ENCODE measurements around the gene FANCM. TPM values are rescaled to one million over a fixed set of nuclear protein-coding genes. Genes with fewer than 3 reads are reported as not detected.

The FANCM gene
- polyA plus RNA-seq, 1 experiment: 1.9 TPM

- DNase-seq (ENCODE audit: low read depth): no peak
- POLR2A ChIA-PET: no interaction called here
- TF ChIP-seq CTCF (IDR thresholded peaks at IDR 0.05; ENCODE audit: insufficient read depth, low read depth, low read length): no peak
- CTCF ChIA-PET: no interaction called here
- H3K27me3 ChIP-seq (ENCODE audit: control insufficient read depth, insufficient read depth, low read length): no peaks in the 10 kb centered on the region
- H3K4me3 ChIP-seq (ENCODE audit: low read depth, low read length): no peak overlapping the region
- H3K36me3 ChIP-seq (ENCODE audit: control insufficient read depth, insufficient read depth, low read length): no peaks in the 10 kb centered on the region
These were observed 20.3 kb downstream of the FANCM start for GRCh38 chr14:45156067-45156466.

- Histone ChIP-seq H3K4me3 (ENCODE audit: low read depth, low read length) (no peak overlapping the region), H3K36me3 (ENCODE audit: control insufficient read depth, insufficient read depth, low read length) (no peaks in the 10 kb centered on the region), H3K27me3 (ENCODE audit: control insufficient read depth, insufficient read depth, low read length) (no peaks in the 10 kb centered on the region)
- TF ChIP-seq CTCF (IDR thresholded peaks at IDR 0.05; ENCODE audit: insufficient read depth, low read depth, low read length): no peak
- DNase-seq (ENCODE audit: low read depth): no peak
- ChIA-PET CTCF (interaction anchor here (0.9 kb wide), 1 partner anchor 18 kb away, joined by 3 read pairs; no protein-coding TSS in a partner anchor), POLR2A (no interaction called here)
These were observed 34.2 kb downstream of the FANCM start for GRCh38 chr14:45169906-45170305.

DNA sequence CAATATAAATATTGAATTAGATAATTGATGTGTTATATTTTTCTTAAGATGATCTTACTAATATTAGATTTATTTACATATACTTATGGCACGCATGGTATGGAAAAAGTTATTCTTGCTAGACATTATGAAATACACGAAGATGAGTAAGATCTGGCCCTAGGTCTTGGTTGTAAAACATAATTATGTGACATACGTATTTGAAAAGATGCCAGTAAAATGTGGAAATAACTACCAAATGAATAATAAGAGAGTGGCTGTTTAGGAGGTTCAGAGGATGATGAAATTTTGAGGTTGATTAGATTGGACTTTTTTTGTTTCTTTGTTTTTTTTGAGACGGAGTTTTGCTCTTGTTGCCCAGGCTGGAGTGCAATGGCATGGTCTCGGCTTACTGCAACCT, 41.3 kb downstream of the FANCM start:
- H3K36me3 ChIP-seq (ENCODE audit: control insufficient read depth, insufficient read depth, low read length): no peaks in the 10 kb centered on the region
- H3K27me3 ChIP-seq (ENCODE audit: control insufficient read depth, insufficient read depth, low read length): no peaks in the 10 kb centered on the region
- H3K4me3 ChIP-seq (ENCODE audit: low read depth, low read length): no peak overlapping the region
- no peak for DNase-seq (ENCODE audit: low read depth)
- POLR2A ChIA-PET: no interaction called here
- TF ChIP-seq CTCF (IDR thresholded peaks at IDR 0.05; ENCODE audit: insufficient read depth, low read depth, low read length): no peak
- CTCF ChIA-PET: no interaction called here

DNA sequence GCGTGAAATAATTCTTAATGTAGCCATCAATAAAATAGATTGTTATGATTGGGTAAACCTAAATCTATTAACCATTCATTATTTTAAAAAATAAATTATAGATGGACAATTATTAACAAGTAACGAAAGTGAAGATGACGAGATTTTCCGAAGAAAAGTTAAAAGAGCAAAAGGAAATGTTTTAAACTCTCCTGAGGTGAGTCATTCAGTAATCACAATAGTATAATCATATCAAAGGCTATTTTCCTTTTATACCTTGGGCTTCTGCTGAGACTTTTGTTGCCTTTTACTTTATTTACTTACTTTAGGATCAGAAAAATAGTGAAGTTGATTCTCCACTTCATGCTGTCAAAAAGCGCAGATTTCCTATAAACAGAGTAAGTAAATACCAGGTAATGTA, 45.6 kb downstream of the FANCM start:
- Histone ChIP-seq H3K4me3 (ENCODE audit: low read depth, low read length) (no peak overlapping the region), H3K36me3 (ENCODE audit: control insufficient read depth, insufficient read depth, low read length) (no peaks in the 10 kb centered on the region), H3K27me3 (ENCODE audit: control insufficient read depth, insufficient read depth, low read length) (no peaks in the 10 kb centered on the region)
- no peak for TF ChIP-seq CTCF (IDR thresholded peaks at IDR 0.05; ENCODE audit: insufficient read depth, low read depth, low read length)
- DNase-seq (ENCODE audit: low read depth): no peak
- ChIA-PET CTCF (interaction anchor here (1.6 kb wide), 1 partner anchor 21 kb away, joined by 3 read pairs; no protein-coding TSS in a partner anchor), POLR2A (no interaction called here)

GRCh38 chr14:45181806-45182205, 46.1 kb downstream of the FANCM start:
- Histone ChIP-seq H3K4me3 (ENCODE audit: low read depth, low read length) (no peak overlapping the region), H3K36me3 (ENCODE audit: control insufficient read depth, insufficient read depth, low read length) (no peaks in the 10 kb centered on the region), H3K27me3 (ENCODE audit: control insufficient read depth, insufficient read depth, low read length) (no peaks in the 10 kb centered on the region)
- no peak for TF ChIP-seq CTCF (IDR thresholded peaks at IDR 0.05; ENCODE audit: insufficient read depth, low read depth, low read length)
- CTCF ChIA-PET: interaction anchor here (1.6 kb wide), 1 partner anchor 20 kb away, joined by 3 read pairs; no protein-coding TSS in a partner anchor
- POLR2A ChIA-PET: no interaction called here
- no peak for DNase-seq (ENCODE audit: low read depth)
